Naive thymus-derived CD4-positive, alpha-beta T cell (primary cell): ENCODE measurements around the gene KCNK4. TPM values are rescaled to one million over a fixed set of nuclear protein-coding genes. Genes with fewer than 3 reads are reported as not detected.

Experiments
- ATAC-seq: fragments of 150-1000 bp; cut with Tn5 transposase; 2 replicates; pipeline ENCODE4 v1.10.0; 2021; ENCODE audit warnings: mild to moderate bottlenecking, moderate library complexity
- CTCF ChIA-PET: fragments of 350-600 bp; sonication (Branson Sonifier 250); formaldehyde crosslinking; loops from one replicate; lab custom pipeline; 2021; ENCODE audit warnings: antibody characterized with exemption; lab: Charles Lee
- POLR2A ChIA-PET: fragments of 350-600 bp; sonication (Branson Sonifier 250); formaldehyde crosslinking; loops from one replicate; lab custom pipeline; 2021; ENCODE audit warnings: antibody characterized with exemption, inconsistent platforms; lab: Charles Lee
- DNase-seq, 9 donors: peaks; one replicate each; pipeline versions ENCODE4 v3.0.0 to v3.0.0-alpha.2; 2020 to 2022; ENCODE audit warnings: mixed read lengths in 1 of 9
- H3K27ac ChIP-seq: one replicate; pipeline ENCODE4 v1.7.0; 2013; ENCODE audit warnings: mild to moderate bottlenecking, low read depth, low read length, moderate library complexity
- H3K27me3 ChIP-seq, 2 donors: one replicate each; pipeline ENCODE4 v1.7.0; 2013; ENCODE audit warnings: low read length in 2 of 2, mild to moderate bottlenecking in 2 of 2, moderate library complexity in 2 of 2; ENCODE audit not compliant: control insufficient read depth in 2 of 2, insufficient read depth in 2 of 2
- H3K36me3 ChIP-seq, 3 experiments: 1 replicate in 2 of 3; 2 replicates in 1 of 3; pipeline ENCODE4 v1.7.0; 2013; ENCODE audit warnings: low read length in 3 of 3, mild to moderate bottlenecking in 3 of 3, moderate library complexity in 1 of 3; ENCODE audit not compliant: insufficient read depth in 3 of 3, control insufficient read depth in 2 of 3
- H3K4me1 ChIP-seq, 2 donors: one replicate each; pipeline ENCODE4 v1.7.0; 2013; ENCODE audit warnings: low read length in 2 of 2, mild to moderate bottlenecking in 2 of 2, moderate library complexity in 1 of 2; ENCODE audit not compliant: control insufficient read depth in 2 of 2, insufficient read depth in 2 of 2
- H3K4me3 ChIP-seq: 2 replicates; pipeline ENCODE4 v1.7.0; 2013; ENCODE audit warnings: mild to moderate bottlenecking, low read length
- H3K9me3 ChIP-seq, 3 experiments: 1 replicate in 2 of 3; 2 replicates in 1 of 3; pipeline ENCODE4 v1.7.0; 2013; ENCODE audit warnings: low read length in 3 of 3; ENCODE audit not compliant: control insufficient read depth in 2 of 3
- H3K27ac Mint-ChIP-seq, 9 donors: one replicate each; pipeline ENCODE4 v1.8.0; 2020 to 2022; ENCODE audit warnings: mixed read lengths in 9 of 9, mild to moderate bottlenecking in 8 of 9, moderate library complexity in 5 of 9, inconsistent platforms in 2 of 9
- H3K27me3 Mint-ChIP-seq, 5 donors: one replicate each; pipeline ENCODE4 v1.8.0; 2021 to 2022; ENCODE audit warnings: mixed read lengths in 5 of 5, mild to moderate bottlenecking in 1 of 5
- H3K36me3 Mint-ChIP-seq, 5 donors: one replicate each; pipeline ENCODE4 v1.8.0; 2020 to 2022; ENCODE audit warnings: mixed read lengths in 5 of 5, mild to moderate bottlenecking in 3 of 5, inconsistent platforms in 1 of 5
- H3K4me1 Mint-ChIP-seq, 7 donors: one replicate each; pipeline ENCODE4 v1.8.0; 2020 to 2022; ENCODE audit warnings: mixed read lengths in 7 of 7, mild to moderate bottlenecking in 3 of 7, inconsistent platforms in 1 of 7
- H3K4me3 Mint-ChIP-seq, 10 donors: one replicate each; pipeline ENCODE4 v1.8.0; 2020 to 2022; ENCODE audit warnings: mild to moderate bottlenecking in 10 of 10, mixed read lengths in 10 of 10, moderate library complexity in 6 of 10, inconsistent platforms in 2 of 10
- H3K9me3 Mint-ChIP-seq, 11 donors: one replicate each; pipeline ENCODE4 v1.8.0; 2020 to 2022; ENCODE audit warnings: mixed read lengths in 11 of 11, mild to moderate bottlenecking in 4 of 11, inconsistent platforms in 1 of 11, moderate library complexity in 1 of 11
- intact Hi-C, 2 donors: fragments of 100-400 bp; cut with micrococcal nuclease; formaldehyde crosslinking; loops; one replicate each; pipeline ENCODE4 v1.15.1; 2023
- polyA plus RNA-seq, 2 donors: library from polyadenylated mRNA; unstranded; fragments of 300-500 nt; fragmentation: Illumina TruSeq; gene quantifications; one replicate each; pipeline ENCODE4 v1.2.3, GENCODE V29; 2021
- total RNA-seq, 6 experiments: library from RNA in 5 of 6; stranded (reverse) in 5 of 6; gene quantifications; 1 replicate in 5 of 6; 2 replicates in 1 of 6; pipeline ENCODE4 v1.2.3 and lab custom pipeline; 2021 to 2026

Gene KCNK4
- total and polyA plus RNA-seq, 7 experiments from 2014 or later = 0.42 TPM; not detected in 6

GRCh38 chr11:64281957-64282770 lies 8.9 kb upstream of the KCNK4 start:
- no peaks in the 10 kb centered on the region for H3K9me3 Mint-ChIP-seq
- peak overlapping the region in 2 of 9 donors; percentile 61 to 77 for H3K27ac Mint-ChIP-seq
- H3K4me3 ChIP-seq = no peak overlapping the region
- H3K36me3 ChIP-seq = peaks cover 0 to 16% (median 0%) of the 10 kb centered on the region in 3 experiments
- no peaks in the 10 kb centered on the region for H3K27me3 Mint-ChIP-seq
- H3K27ac ChIP-seq = no peak overlapping the region
- ChIA-PET POLR2A (interaction anchor here (1.5 to 7.1 kb wide), 2 partner anchors 11 to 53 kb away, joined by 3 to 104 read pairs; no protein-coding TSS in a partner anchor), CTCF (interaction anchor here (0.7 to 2.1 kb wide), 4 partner anchors 10 to 1674 kb away, joined by 3 to 7 read pairs (median 4); no protein-coding TSS in a partner anchor)
- peaks cover 0 to 11% (median 5%) of the 10 kb centered on the region in 5 donors for H3K36me3 Mint-ChIP-seq
- intact Hi-C loops = no loop called here
- peak overlapping the region in 4 of 10 donors; percentile 5 to 33 (median 18) for H3K4me3 Mint-ChIP-seq
- H3K27me3 ChIP-seq = no peaks in the 10 kb centered on the region
- ATAC-seq = no peak
- DNase-seq = no peak
- peaks cover 8 to 28% (median 18%) of the 10 kb centered on the region in 7 donors for H3K4me1 Mint-ChIP-seq
- peaks cover 11 to 17% of the 10 kb centered on the region in 2 donors for H3K4me1 ChIP-seq
- no peaks in the 10 kb centered on the region for H3K9me3 ChIP-seq

DNA sequence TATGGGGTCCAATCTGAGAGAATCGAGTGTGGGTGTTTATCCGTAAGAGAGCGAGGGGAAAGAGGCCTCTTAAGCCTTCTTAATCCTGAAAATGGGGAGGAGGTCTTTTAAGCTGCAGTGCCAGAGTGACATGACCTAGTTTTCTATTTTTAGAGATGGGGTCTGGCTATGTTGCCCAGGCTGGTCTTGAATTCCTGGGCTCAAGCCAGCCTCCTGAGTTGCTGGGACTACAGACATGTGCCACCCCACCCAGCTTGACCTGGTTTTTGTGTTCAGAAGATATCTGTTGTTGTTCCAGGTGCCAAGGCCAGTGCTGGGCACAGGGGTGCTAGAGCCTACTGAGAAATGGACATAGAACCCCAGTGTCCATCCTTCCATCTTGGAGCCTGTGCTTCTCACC lies 8.0 kb upstream of the KCNK4 start:
- no peak overlapping the region for H3K4me3 ChIP-seq
- peaks cover 0 to 11% (median 5%) of the 10 kb centered on the region in 5 donors for H3K36me3 Mint-ChIP-seq
- no peaks in the 10 kb centered on the region for H3K9me3 Mint-ChIP-seq
- peaks cover 11 to 17% of the 10 kb centered on the region in 2 donors for H3K4me1 ChIP-seq
- H3K4me1 Mint-ChIP-seq = peaks cover 8 to 28% (median 18%) of the 10 kb centered on the region in 7 donors
- no peaks in the 10 kb centered on the region for H3K27me3 Mint-ChIP-seq
- peak overlapping the region in 8 of 9 donors; percentile 12 to 95 (median 72) for H3K27ac Mint-ChIP-seq
- H3K27ac ChIP-seq = no peak overlapping the region
- intact Hi-C loops = no loop called here
- ChIA-PET CTCF (interaction anchor here (2.1 kb wide), 1 partner anchor 21 kb away, joined by 6 read pairs; no protein-coding TSS in a partner anchor), POLR2A (interaction anchor here (0.6 to 7.1 kb wide), 5 partner anchors 12 to 77 kb away, joined by 3 to 104 read pairs (median 4); partner anchors contain the start of genes DNAJC4 and FERMT3)
- H3K36me3 ChIP-seq = peaks cover 0 to 15% (median 0%) of the 10 kb centered on the region in 3 experiments
- no peak for DNase-seq
- H3K9me3 ChIP-seq = no peaks in the 10 kb centered on the region
- ATAC-seq = no peak
- H3K4me3 Mint-ChIP-seq = peak overlapping the region in 8 of 10 donors; percentile 43 to 91 (median 76)
- no peaks in the 10 kb centered on the region for H3K27me3 ChIP-seq

DNA sequence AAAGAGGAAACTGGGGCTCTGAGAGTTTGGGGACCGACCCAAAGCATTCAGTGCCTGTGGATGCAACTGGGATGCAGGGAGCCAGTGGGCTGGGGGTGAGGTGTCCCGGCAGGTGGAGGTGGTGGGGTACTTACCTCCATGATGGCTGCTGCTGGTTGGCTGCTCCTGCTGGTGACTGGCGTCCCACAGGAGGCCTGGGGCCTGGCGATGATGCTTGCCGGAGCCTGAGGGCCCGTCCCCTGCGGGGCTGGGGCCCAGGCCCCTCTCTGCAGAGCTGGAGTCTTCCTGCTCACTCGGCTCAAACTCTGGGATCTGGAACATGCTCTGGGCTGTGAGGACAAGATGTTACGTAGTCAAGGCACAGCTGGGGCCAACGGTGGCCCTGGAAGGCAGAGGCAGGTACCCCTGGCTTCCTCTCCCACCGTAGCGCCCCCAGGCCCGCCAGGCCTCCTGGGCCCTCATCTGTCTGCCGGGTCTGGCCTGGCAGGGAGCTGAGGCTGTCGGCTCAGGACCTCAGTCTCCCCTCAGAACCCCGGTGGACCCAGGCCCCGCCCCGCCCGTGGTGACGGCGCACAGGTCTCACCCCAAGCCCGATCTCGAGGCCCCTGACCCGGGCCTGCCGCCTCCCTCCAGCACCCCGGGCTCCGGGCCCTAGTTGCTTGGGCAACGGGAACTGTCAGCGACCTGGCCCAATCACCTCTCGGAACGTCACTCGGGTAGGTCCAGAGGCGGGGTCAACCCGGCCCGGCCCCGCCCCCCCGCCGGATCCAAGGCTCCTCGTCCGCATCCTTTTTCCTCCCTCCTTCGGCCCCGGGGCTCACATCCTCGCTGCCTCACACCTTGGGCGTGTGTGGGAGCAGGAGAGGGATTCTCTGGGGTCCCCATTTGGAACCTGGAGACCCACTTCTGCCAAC lies 6.8 kb upstream of the KCNK4 start, which contains the start of gene BAD:
TSS of gene BAD (minus strand) at position 618 of the 914 bp plus-strand sequence. CDS start at position 321, 297 bp downstream.
- H3K27ac Mint-ChIP-seq = peak within 1 kb of the TSS; percentile 81 to 98 (median 95)
- H3K4me3 Mint-ChIP-seq = peak within 1 kb of the TSS; percentile 84 to 93 (median 89)
- Histone ChIP-seq H3K9me3 (no peaks in the 10 kb centered on the region), H3K36me3 (peaks cover 0 to 6% (median 0%) of the 10 kb centered on the region in 3 experiments), H3K27me3 (no peaks in the 10 kb centered on the region), H3K4me1 (peaks cover 11 to 17% of the 10 kb centered on the region in 2 donors), H3K27ac (peak within 1 kb of the TSS; percentile 99), H3K4me3 (peak within 1 kb of the TSS; percentile 100)
- ChIA-PET POLR2A (interaction anchor here (0.6 to 7.1 kb wide), 19 partner anchors 9 to 1443 kb away, joined by 3 to 104 read pairs (median 5); partner anchors contain the start of genes CATSPERZ, DNAJC4, FERMT3 and PPP1R14B), CTCF (interaction anchor here (1.2 to 2.0 kb wide), 5 partner anchors 13 to 80 kb away, joined by 3 to 15 read pairs (median 4); partner anchors contain the start of gene PRDX5)
- ATAC-seq = peak; percentile 87
- H3K9me3 Mint-ChIP-seq = no peaks in the 10 kb centered on the region
- peaks cover 0 to 6% (median 0%) of the 10 kb centered on the region in 5 donors for H3K36me3 Mint-ChIP-seq
- H3K4me1 Mint-ChIP-seq = peaks cover 8 to 25% (median 18%) of the 10 kb centered on the region in 7 donors
- DNase-seq = peak; percentile 77 to 92 (median 87)
- intact Hi-C loops = loop anchor here in 1 of 2 donors (2.0 kb wide), 1 partner anchor 44 kb away; the partner anchor contains the start of gene FKBP2
- H3K27me3 Mint-ChIP-seq = no peaks in the 10 kb centered on the region

DNA sequence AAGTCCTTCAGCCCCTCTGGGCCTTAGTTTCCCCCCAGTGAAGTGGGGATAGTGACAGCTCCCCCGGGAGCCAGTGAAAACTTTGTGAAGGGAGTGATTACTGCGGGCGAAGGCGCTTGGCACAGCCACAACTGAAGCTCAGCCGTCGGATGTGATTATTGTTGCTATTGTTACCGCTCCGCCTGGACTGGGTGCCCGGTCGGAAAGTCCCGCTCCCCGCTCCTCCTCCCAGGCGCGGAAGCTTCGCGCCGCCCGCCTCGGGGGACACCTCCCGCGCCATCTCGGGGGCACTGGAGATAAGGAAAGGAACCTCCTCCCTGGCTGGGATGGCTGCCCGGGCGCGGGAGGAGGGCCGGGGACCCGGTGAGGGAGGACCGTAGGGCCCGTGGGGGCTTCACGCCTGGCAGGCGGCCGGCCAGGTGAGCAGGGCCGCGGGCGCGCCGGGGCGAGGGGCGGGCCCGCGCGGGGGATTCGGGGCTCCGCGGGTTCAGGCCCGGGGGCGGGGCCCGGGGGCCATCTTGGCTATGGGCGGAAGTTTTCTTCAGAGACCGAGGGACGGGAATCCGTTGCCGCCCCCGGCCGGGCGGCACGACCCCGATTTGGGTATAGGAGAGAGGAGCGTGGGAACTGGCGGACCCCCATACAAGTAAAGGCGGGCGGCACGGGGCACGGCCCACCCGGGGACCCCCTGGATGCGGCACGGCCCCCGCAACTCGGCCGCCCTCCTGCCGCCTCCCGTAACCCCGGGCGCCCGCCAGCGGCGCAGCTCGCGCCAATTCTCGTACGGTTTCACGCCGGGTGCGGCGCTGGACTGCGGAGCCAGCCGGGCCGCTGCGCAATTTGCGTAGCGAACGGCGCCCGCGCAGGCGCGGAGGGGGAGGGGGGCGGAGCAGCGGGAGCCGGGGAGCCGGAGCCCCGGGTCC lies 5.9 kb upstream of the KCNK4 start, which contains the start of gene GPR137:
TSS of gene GPR137 (plus strand) at position 887 of the 923 bp plus-strand sequence. CDS start 677 bp downstream, outside the sequence.
- no peaks in the 10 kb centered on the region for H3K9me3 Mint-ChIP-seq
- H3K36me3 Mint-ChIP-seq = peaks cover 0 to 8% (median 0%) of the 10 kb centered on the region in 5 donors
- H3K4me3 Mint-ChIP-seq = peak within 1 kb of the TSS; percentile 84 to 93 (median 89)
- peaks cover 8 to 25% (median 18%) of the 10 kb centered on the region in 7 donors for H3K4me1 Mint-ChIP-seq
- ATAC-seq (peak; percentile 81), DNase-seq (peak; percentile 91 to 100 (median 96))
- H3K27me3 Mint-ChIP-seq = peaks cover 0 to 2% (median 0%) of the 10 kb centered on the region in 5 donors
- intact Hi-C loops = loop anchor here (1.0 to 5.0 kb wide), 15 partner anchors 15 to 100 kb away; partner anchors contain the start of genes ESRRA (in 2 of the 2), FKBP2 (in 2 of the 2), DNAJC4 (in 1 of the 2) and FERMT3 (in 1 of the 2)
- peaks cover 0 to under 1% of the 10 kb centered on the region in 2 donors for H3K27me3 ChIP-seq
- peak within 1 kb of the TSS; percentile 81 to 98 (median 95) for H3K27ac Mint-ChIP-seq
- ChIA-PET POLR2A (interaction anchor here (0.5 to 7.1 kb wide), 17 partner anchors 8 to 1444 kb away, joined by 3 to 104 read pairs (median 5); partner anchors contain the start of genes CATSPERZ, FERMT3, PPP1R14B and PRDX5), CTCF (interaction anchor here (1.2 to 2.0 kb wide), 5 partner anchors 14 to 81 kb away, joined by 3 to 15 read pairs (median 4); partner anchors contain the start of gene PRDX5)
- peak within 1 kb of the TSS; percentile 100 for H3K4me3 ChIP-seq
- H3K4me1 ChIP-seq = peaks cover 11 to 17% of the 10 kb centered on the region in 2 donors
- H3K27ac ChIP-seq = peak within 1 kb of the TSS; percentile 99
- H3K9me3 ChIP-seq = no peaks in the 10 kb centered on the region
- peaks cover 0 to 6% (median 0%) of the 10 kb centered on the region in 3 experiments for H3K36me3 ChIP-seq
